ENCODE measurements around the gene ADAP1. TPM values are rescaled to one million over a fixed set of nuclear protein-coding genes. Genes with fewer than 3 reads are reported as not detected.

ADAP1 gene
- total and polyA plus RNA-seq, 12 donors: 0.29 to 60.2 (median 9.3) TPM

GRCh38 chr7:913736-914520 is 40.6 kb downstream of the ADAP1 start:
- WGBS, 4 donors: 76 to 86% (median 79%) methylated on average over 17 to 31 of the region's 31 CpGs
- H3K9me3 ChIP-seq (replicated peaks in 1 of 3): no peaks in the 10 kb centered on the region
- no peaks in the 10 kb centered on the region for H3K27me3 ChIP-seq
- no peak for DNase-seq
- no peak overlapping the region for H3K4me3 ChIP-seq
- peaks cover 0 to 4% of the 10 kb centered on the region in 2 donors for H3K4me1 ChIP-seq (replicated peaks in 1 of 2)
- H3K36me3 ChIP-seq (replicated peaks in 1 of 2): no peaks in the 10 kb centered on the region
- intact Hi-C loops (cut with DNase I): no loop called here
- H3K27ac ChIP-seq: no peak overlapping the region
- TF ChIP-seq POLR2A (IDR thresholded peaks at IDR 0.05) (no peak), CTCF (IDR thresholded peaks at IDR 0.05) (no peak)

GRCh38 chr7:911791-912480 is 42.5 kb downstream of the ADAP1 start:
- intact Hi-C loops (cut with DNase I): no loop called here
- H3K36me3 ChIP-seq (replicated peaks in 1 of 2): no peaks in the 10 kb centered on the region
- no peak for DNase-seq
- 73 to 88% (median 80%) methylated on average over 3 to 40 of the region's 41 CpGs for WGBS, 4 donors
- H3K9me3 ChIP-seq (replicated peaks in 1 of 3): no peaks in the 10 kb centered on the region
- TF ChIP-seq CTCF (IDR thresholded peaks at IDR 0.05): no peak
- no peak for TF ChIP-seq POLR2A (IDR thresholded peaks at IDR 0.05)
- H3K4me1 ChIP-seq (replicated peaks in 1 of 2): peaks cover 0 to 4% of the 10 kb centered on the region in 2 donors
- H3K4me3 ChIP-seq: no peak overlapping the region
- no peaks in the 10 kb centered on the region for H3K27me3 ChIP-seq
- H3K27ac ChIP-seq: no peak overlapping the region

GRCh38 chr7:910931-911431 is 43.5 kb downstream of the ADAP1 start:
- no peak for DNase-seq
- Histone ChIP-seq H3K27me3 (no peaks in the 10 kb centered on the region), H3K4me1 (replicated peaks in 1 of 2) (peaks cover 0 to 4% of the 10 kb centered on the region in 2 donors), H3K4me3 (no peak overlapping the region), H3K9me3 (replicated peaks in 1 of 3) (no peaks in the 10 kb centered on the region), H3K27ac (no peak overlapping the region), H3K36me3 (replicated peaks in 1 of 2) (no peaks in the 10 kb centered on the region)
- TF ChIP-seq CTCF (IDR thresholded peaks at IDR 0.05) (no peak), POLR2A (IDR thresholded peaks at IDR 0.05) (no peak)
- 82 to 94% (median 85%) methylated on average over 12 to 19 of the region's 19 CpGs for WGBS, 4 donors
- intact Hi-C loops (cut with DNase I): no loop called here

- H3K27me3 ChIP-seq: no peaks in the 10 kb centered on the region
- TF ChIP-seq POLR2A (IDR thresholded peaks at IDR 0.05): no peak
- no peak for TF ChIP-seq CTCF (IDR thresholded peaks at IDR 0.05)
- intact Hi-C loops (cut with DNase I): no loop called here
- no peak overlapping the region for H3K4me3 ChIP-seq
- WGBS, 4 donors: 76 to 88% (median 82%) methylated on average over 6 to 11 of the region's 11 CpGs
- no peak overlapping the region for H3K27ac ChIP-seq
- peaks cover 0 to 4% of the 10 kb centered on the region in 2 donors for H3K4me1 ChIP-seq (replicated peaks in 1 of 2)
- no peaks in the 10 kb centered on the region for H3K36me3 ChIP-seq (replicated peaks in 1 of 2)
- no peaks in the 10 kb centered on the region for H3K9me3 ChIP-seq (replicated peaks in 1 of 3)
- no peak for DNase-seq
Measured at GRCh38 chr7:910441-910861, 44.0 kb downstream of the ADAP1 start.

All from adrenal gland (tissue), 12 donors.